ENCODE measurements around the gene ITGA7.

ITGA7 gene

GRCh38 chr12:55717011-55718007 is 9.6 kb upstream of the ITGA7 start:
- DNase-seq: no peak

GRCh38 chr12:55716582-55716957 is 8.9 kb upstream of the ITGA7 start:
- no peak for DNase-seq

DNA sequence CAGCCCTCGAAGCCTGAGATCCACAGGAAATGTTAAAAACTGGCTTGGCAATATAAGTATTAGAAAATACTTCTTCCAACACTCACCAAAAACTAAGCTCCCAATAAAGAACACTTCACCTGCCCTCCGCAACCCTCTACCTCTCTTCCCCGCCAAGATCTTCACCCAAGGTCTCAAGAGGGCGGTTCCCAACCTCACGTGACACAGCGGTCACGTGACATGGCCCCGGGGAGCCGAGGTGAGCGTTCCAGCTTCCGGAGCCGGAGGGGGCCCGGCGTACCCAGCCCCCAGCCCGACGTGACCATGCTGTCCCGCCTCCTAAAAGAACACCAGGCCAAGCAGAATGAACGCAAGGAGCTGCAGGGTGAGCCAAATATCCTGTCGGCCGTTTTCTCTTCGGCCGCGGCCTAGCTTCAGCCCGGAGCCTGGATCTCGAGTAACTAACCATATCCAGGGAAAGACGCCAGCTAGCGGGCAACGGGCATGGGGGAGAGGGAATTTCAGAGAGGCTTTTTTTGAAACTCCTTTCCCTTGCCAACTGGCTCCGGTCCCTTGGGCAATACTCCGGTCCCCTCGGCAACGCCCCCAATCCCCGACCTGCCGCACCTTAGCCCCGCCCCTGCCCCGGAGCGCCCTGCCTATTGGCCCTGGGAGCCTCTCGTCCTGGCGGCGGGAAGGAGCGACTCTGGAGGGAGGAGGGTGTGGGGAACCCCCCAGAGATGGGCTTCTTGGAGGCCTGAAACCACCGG is 8.3 kb upstream of the ITGA7 start, which contains the start of gene BLOC1S1:
Gene BLOC1S1, plus strand, starts transcription at position 214 of the 749 bp plus-strand sequence. Its CDS starts 6 bp downstream, at position 220.
- peak; percentile 93 for DNase-seq

- no peak for DNase-seq
Observed at GRCh38 chr12:55715169-55715764, 7.6 kb upstream of the ITGA7 start.

- DNase-seq: no peak
Observed at GRCh38 chr12:55713721-55714120, 6.0 kb upstream of the ITGA7 start.

DNA sequence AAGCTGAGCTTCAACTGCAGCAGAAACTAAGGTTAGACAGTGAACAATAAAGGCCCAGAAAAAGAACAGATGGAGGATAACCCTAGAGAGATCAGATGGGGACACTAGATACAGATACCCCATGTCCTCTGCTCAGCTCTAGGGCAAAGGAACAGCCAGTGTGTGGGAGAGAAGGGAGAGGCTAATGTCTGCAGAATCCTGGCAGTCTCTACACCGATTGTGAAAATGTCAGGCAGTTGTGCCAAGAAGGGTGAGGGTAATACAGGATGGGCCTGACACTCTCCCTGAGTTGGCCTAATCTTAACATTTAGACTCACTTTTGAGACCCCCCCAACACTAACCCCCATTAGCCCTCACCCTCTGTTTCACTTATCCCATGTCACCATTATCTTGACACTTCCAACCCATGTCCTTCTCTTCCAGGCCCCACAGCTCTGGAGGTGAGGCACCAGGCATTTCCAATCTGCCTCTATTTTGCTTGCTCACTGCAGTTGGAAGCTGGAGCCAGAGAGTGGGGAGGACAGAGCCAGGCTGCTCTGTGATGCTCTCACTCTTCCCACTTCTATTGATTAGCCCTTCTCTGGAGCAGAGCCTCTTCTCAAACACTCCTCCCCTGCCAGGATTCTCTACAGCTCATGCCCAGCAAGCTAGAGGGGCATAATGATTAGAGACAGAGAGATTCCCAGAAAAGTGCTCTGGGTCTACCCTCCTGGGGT is 5.2 kb upstream of the ITGA7 start:
- DNase-seq: no peak

- no peak for DNase-seq
Observed at GRCh38 chr12:55711786-55712553, 4.3 kb upstream of the ITGA7 start.

DNA sequence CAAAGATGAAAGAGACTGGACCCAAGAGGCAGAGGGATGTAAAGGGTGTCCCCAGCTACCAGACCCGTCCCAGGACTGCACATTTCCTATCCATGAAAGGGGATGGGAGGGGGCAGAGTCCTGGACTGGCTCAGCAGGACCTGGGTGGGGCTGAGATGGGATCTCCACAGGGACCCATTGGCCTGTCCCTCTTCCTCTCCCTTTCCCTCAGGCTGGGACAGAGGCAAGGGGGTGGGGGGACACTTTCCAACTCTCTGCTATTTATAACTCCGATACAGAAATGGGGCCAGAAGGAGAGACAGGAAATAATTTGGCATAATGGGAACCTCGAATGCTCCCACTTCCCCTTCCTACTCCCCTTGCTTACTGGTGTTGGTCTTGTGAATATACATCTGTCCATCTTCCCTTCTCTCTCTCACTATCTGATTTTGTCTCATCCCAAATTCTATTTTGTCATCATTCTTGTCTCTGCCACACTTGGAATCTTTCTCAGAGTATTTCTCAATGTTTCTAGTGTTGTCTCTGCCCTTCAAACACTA is 1.1 kb upstream of the ITGA7 start:
- DNase-seq: no peak

DNA sequence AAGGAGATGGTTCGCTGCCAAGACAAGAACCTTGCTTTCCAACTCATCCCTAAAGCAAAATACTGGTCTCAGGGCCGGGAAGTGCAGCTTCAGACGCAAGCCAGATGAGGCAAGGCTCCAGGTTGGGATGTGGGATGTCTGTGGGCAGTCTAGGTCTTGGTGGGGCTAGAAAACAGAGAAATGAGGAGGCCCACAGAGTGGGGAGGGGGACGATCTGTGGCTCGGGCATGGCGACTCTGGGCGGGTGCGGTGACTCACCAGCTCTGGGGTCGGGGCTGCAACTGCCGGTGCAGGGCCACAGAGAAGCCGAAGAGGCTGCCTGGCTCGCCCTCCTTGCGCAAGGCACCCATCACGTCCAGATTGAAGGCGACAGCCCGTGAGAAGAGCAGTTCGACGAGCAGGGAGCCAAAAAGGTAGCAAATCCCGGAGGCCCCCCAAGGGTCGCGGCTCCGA is 459 bp downstream of the ITGA7 start:
- DNase-seq: no peak

DNA sequence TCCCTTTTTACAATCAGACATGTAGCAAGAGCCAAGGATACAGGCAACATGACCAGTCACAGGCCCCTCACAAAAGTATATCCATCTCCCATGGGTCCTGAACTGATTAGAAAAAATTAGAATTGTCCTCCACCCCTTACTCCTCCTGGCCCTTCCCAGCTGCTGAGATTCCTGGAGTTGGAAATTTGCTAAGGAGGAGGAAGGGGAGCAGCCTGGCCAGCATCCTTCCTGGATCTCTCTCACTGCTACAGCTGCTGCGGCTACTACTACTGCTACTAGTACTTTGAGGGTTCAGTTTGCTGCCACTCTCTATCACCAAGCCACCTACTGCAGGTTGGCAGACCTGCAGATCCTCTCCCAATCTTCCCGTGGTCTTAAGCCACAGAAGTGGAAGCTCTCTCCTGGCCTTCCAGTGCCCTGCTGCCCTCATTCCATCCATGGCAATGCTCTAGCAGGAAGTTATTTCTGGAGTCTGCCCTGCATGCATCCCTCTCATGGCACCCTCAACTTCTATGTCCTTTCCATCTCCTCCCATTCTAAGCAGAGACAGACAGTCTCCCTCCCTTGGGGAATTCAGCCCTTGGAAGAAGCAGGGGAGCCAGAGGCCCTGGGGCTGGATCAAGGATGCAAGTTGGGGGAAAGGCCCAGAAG is 1.0 kb downstream of the ITGA7 start:
- DNase-seq: no peak

DNA sequence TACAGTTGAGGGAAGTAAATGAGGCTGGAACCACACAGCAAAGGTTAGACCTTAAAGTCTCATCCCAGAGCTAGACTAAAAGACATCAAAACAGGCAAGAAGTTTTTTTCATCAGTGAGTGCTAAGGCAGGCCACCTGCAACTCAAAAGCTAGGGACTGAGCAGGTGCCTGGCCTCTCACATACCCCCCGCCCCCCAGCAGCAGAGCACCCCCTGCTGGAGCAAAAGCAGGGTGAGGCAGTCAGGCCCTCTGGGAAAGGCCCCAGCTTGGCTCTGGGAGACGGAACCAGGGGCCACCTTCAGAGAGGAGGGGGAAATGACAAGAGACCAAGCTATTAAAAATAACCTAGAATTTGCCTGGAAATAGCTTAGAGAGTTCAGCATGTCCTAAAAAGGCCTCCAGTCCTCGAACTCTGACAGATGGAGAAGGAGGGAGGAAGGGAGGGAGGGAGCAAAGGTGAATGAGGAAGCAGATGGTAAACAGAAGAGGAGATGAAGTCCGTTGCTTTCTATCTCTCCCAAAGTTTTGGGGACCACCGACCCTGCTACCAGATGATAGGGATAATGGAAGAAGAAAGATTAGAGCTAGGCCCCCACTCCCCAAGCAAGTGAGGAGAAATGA is 1.8 kb downstream of the ITGA7 start:
- peak; percentile 22 for DNase-seq

DNA sequence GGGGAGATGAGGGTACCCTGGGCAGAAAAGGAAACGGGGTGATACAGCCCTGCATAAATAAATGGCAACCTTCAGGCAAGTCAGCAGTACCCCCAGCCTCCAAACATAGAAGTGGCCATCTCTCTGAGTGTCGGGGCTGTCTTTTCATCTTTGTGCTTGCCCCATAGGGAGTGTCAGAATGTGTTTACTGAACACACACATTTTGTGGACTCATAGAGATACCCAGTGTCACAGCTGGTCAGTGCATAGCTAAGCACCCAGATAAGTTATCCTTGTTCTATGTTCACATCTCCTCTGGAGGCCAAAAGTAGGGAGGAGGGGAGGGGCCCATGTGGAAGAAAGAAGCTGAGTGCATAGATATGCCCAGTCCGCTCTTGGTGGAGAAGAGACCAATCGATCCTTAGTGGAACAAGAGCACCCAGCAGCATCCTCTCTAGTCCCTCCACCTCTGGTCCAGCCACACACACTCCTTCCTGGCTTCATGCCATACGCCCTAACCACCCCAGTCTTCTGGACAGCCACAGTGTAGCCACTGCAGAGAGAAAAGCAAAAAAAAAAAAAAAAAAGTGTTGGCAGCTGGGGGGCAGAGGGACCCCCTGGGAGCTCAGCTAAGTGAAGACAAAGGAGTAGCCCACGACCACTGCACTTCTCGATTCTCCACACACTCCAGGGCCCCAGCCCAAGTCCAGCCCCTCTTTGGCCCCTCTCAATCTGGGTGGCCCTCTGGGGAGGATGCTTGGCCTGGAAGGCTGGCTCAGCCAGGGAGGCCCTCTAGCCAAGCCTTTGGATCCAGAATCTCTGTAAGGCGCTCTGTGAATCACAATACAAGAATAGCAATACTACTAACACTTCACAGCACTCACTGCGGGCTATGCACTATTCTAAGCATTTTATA is 2.6 kb downstream of the ITGA7 start:
- no peak for DNase-seq

DNA sequence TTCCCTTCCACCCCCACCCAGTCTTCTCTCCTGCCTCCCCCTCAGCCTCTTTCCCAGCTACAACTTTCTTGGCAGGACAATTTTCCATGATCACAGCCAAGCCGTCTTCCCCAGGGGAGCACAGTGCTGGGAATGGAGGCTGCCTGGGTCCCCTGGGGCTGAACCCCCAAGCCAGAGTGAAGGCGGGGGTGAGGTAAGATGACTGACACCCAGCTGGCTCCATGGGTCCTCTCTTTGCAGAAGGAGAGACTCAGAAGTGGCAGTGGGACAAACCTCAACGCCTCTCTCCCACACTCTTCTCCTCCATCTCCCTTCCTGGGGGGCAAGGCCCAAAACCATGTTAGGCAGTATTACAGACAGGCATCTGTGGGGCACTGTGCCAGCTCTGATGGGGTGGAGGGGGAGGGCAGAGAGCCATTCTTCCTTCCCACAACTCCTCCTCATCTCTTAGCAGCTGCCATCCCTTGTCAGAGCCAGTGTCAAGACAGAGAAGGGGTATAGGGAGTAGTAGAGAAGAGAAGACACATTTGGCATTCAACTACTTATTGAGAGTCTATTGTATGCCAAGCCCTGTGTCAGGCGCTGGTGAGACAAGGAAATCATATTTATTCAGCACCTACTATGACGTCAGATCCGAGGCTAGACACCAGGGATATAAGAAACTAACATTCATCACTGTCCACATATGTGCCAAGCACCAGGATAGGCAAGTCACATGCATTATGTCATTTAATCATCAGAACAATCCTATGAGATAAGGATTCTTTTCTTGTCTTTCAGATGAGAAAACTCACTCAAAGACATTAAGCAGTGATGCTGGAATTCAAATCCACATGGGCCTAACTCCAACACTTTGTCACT is 3.6 kb downstream of the ITGA7 start:
- no peak for DNase-seq

- no peak for DNase-seq
Observed at GRCh38 chr12:55703288-55703687, 4.4 kb downstream of the ITGA7 start.

- DNase-seq: no peak
Observed at GRCh38 chr12:55702861-55703260, 4.8 kb downstream of the ITGA7 start.

- no peak for DNase-seq
Observed at GRCh38 chr12:55700255-55701018, 7.3 kb downstream of the ITGA7 start.

DNA sequence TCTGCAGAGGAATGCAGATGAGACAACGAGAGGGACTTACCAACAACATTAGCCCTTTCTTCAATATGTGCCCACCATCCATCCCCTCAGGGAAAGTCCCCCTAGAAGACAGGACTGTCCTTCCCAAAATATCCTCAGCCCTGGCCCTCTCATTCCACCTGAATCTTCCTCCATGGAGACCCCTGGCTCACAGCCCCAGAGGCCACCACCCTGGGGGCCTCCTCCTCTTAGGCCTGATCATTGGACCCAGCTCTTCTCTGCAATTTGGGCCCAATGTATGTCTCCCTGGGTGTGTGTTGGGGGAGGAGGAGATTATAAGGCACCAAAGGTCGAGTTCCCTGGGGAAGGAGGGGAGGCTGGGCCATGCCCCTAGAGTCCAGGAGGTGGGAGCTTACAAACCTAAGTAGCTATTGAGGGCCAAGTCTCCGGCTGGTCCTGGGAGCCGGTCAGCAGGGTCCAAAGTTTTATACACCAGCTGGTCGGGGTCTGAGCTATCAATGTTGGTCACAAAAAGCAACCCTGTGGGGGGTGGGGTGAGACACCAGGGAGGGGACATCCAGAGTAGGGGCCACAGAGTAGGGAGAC is 8.1 kb downstream of the ITGA7 start:
- no peak for DNase-seq

All from T-helper 9 cell (primary cell).